ENCODE measurements around the gene PAPPA. TPM values are rescaled to one million over a fixed set of nuclear protein-coding genes. Genes with fewer than 3 reads are reported as not detected.
A peak's percentile ranks its signal among the peaks of the same experiment; 100 is the strongest.

PAPPA gene
- total RNA-seq, 1 donor from 2014 or later: 9.4 TPM

DNA sequence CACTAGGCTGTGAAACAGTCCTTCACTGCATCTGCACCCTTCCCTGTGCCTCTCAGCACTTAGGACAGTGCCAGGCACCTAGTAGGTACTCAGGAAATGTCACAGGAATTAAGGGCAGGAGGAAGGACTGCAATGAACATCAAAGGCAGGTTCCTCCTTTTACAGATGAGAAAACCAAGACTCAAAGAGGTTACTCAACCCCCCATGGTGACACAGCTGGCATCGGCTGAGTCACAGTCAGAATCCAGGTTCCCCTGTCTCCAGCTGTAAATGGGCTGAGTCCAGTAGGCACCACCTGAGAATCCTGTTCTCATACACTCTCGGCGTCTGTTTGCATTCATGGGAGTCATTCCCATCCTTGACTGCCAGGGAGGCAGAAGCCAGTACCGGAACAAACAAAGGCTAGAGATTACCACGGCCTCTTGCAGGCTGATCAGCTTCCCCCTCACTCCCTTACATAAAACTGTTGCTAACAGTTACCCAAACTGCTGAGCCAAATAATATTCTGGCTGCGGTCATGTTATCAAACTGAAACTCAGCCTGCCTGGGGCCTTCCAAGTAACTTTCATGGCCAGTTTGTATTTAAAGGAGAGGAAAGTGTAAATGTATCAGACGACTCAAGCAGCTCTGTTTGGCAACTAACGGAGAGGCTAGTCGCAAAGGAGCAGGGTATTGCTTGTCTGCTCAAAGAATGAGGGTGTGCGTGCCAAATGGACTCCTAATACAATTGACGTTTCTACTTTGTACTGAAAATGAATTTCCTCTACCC, 201.7 kb downstream of the PAPPA start:
- ATAC-seq: peak; percentile 23

DNA sequence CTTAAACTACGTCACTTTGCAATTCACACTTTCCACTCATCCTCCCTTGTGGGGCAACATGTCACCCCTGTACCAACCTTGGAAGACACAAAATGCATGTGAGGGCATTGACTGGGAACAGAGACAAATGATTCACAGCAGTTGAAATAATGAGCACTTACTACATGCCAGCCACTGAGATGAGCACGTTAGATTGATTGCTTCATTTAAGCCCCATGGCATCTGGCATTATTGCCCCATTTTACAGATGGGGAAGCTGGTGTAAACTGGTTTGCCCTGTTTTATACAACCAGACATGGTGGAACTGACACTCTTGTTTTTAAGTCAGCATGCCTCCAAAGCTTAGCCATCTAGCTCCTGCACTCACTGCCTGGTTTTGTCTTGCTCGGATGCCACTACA, 204.7 kb downstream of the PAPPA start:
- ATAC-seq: peak; percentile 86

DNA sequence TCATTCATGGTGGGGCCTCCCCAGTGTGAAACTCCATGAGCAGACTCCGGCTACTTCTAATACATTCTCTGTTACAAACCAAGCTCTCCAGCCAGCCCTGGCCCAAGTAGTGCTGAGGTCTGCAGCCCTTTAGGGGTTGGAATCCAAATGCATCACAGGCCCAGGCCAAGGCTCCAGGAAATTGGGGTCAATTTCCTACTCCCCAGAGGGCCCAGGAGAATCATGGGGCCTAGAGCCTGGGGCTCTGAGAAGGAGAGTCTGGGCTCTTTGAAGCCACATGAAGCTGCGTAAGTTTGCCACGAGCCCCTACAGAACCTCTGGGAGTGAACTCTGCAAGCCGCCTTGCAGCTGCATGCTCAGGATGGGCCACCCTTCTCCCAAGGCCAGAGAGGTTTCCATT, 206.4 kb downstream of the PAPPA start:
- ATAC-seq: no peak

DNA sequence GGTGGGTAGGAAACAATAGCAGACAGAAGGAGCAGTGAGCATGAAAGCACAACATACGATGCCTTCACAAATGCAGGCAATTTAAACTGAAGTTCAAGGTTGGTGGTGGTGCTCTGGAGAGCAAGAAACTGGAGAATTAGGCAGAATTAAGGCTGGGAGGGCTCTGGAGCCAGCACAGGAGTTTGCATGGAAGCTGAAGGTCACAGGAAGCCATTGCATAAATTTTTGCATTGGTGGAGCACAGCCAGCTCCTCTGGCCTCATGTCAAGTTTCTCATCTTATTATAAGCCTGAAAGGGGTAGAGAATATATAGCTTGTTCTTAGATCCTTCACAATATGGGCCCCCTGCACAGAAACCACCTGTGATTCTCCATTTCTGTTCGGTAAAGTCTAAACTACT, 207.4 kb downstream of the PAPPA start:
- no peak for ATAC-seq

DNA sequence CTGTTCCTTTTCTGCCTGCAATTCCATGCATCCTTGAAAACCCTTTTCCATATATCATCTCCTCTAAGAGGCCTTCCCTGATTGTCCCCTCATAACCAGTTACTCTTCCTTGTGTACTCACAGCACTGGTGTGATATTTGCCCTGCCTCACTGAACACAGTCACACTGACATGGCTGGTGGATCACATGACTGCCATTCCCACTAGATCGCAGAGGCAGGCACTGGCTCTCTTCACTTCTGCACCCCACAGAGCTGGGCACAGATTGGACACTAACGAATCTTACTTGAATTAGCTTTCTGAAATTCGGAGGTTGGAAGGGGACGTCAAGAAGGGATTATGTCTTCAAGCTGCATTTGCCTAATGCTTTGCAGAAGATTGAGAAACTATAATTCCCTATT, 208.0 kb downstream of the PAPPA start:
- ATAC-seq: no peak

DNA sequence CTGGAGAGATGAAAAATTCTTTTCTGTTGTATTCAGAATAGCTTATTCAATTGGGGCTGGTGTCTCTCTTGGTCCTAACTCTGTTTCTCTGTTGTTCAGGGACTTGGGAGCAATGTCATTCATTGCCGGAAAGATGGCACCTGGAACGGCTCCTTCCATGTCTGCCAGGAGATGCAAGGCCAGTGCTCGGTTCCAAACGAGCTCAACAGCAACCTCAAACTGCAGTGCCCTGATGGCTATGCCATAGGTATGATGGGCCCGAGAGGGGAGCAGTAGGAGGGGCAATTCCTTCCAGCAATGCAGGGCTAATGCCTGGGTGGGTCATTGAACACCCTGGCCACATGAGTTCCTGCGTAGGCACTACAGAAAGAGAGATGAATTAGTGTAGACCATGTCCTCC, 208.9 kb downstream of the PAPPA start:
- no peak for ATAC-seq

DNA sequence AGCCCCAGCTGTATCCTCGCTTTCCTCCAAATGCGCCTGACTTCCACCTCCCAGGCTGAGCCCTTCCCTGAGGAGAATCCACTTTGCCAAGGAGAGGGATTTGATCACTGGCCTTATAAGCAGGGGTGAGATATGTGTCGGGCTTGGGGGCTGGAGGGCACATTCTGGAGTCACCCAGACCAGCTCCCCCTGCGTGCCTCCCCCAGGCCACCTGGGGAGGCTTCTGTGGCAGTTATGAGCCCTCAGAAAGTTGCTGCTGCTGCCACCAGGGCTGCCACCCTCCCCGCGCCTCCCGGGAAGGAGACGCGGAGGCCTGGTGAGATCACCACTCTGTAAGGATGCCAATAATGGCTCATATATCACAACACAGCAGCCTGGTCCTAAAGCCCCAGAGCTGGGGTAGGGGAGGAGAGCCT, 211.5 kb downstream of the PAPPA start:
- peak; percentile 65 for ATAC-seq

DNA sequence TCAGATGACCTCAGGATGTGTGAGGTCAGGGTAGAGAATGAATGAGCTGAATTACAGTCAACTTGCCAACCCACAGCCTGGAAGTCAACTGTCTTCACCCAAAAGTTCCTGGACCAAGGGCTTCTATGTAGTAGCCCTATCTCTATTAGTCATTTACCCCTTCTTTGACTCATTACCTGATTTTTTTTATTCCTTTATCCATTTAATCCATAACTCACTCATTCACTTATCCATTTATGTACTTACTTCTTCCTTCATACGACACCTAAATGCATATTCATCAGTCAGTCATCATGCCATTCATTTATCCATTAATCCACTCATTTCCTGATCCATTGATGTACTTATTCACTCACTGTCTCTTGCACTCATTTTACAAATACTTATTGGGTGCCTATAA, 212.7 kb downstream of the PAPPA start:
- ATAC-seq: peak; percentile 29

DNA sequence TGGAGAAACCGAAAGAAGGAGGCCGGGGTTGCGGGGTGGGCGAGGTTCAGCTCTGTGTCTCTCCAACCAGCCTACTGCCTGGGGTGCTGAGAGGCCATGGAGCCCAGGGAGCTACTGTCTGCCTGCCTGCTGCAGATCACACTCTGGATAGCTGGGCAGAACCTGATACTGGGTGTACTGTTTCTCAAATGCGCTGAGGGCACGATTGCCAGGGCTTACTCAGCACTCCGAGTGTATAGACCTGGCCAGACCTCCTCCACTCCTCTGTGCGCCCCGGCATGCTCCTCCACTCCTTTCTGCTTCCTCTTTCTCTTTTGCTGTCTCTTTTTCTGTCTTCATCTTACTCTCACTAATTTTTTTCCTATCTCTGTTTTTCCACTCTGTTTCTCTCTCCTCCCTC, 215.1 kb downstream of the PAPPA start:
- ATAC-seq: no peak

DNA sequence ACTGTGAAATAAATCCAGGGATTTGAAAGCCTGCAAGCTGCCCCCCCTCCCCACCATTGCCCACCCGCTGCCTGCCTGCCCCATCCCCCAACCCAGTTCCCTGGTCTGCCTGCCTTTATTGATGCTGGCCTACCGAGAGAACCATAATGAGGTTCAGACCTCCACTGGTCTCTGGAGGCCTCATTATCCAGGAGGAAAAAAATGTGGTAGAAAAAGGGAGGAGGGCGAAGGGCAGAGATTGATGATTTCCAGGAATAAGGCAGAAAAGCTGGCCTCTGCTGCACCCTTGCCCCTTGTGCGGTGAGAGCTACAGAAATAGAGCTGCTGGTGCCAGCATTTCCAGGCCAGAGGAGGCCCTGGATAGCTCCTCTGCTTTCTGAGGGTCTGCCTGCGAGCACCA, 216.1 kb downstream of the PAPPA start:
- ATAC-seq: no peak

DNA sequence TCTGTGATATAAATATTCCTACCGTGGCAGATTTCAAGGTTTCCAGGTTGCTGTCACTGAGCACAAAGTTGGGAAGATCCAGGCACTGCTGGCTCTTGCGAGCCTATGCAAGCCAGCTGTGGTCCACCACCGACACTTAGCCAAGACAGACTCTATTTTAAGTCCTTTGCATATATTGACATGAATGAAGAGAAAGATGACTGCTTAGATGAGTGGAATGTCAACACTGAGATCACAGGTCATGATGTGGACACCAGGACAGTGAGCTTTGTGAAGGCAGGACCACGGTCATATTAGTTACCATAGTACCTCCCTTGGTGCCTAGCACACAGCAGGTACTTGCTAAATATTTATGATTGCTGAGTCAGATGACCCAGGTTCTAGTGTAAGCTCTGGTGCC, 217.0 kb downstream of the PAPPA start:
- no peak for ATAC-seq

DNA sequence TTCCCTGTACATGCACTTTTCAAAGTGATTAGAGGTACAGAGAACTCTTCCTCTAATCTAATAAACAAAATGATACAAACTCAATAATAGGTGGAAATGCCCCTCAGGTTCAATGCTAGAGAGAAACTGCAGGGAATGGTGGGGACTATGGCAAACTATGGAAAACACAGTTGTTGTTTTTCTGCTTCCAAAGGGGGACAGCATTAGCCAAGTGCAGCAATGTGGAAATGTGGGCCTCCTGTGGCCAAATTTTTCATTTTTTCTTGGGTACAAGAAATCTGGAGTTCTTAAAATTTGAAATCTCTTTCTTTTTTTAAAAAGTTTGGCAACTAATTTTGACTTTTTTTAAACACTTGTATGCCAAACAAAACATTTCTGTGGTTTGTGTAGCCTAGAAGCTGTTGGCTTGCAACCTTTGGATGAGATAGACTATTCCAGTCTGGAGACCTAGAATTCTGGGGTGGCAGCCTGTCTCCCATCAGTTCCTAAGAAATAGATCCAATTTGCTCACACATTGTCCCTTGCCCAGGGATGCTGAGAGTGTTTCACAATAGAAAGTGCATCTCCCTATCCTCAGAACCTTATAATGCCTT, 218.6 kb downstream of the PAPPA start:
- no peak for ATAC-seq

DNA sequence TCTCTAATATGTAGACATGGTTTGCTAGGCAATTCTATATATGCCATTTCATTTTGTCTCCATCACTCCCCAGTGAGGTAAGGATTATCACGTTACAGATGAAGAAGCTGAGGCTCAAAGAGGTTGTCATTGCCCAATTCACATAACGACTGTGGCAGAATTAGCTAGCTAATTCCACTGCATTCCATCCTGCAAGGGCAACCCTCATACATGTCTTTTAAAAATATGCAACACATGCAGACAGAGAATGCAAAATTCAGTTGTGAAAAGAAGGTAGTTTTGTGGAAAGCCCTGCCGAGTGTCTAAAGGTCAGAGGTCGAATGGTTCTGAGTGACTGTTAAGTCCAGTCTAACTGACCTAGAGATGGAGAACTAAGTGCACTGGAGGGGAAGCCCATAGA, 219.2 kb downstream of the PAPPA start:
- ATAC-seq: no peak

DNA sequence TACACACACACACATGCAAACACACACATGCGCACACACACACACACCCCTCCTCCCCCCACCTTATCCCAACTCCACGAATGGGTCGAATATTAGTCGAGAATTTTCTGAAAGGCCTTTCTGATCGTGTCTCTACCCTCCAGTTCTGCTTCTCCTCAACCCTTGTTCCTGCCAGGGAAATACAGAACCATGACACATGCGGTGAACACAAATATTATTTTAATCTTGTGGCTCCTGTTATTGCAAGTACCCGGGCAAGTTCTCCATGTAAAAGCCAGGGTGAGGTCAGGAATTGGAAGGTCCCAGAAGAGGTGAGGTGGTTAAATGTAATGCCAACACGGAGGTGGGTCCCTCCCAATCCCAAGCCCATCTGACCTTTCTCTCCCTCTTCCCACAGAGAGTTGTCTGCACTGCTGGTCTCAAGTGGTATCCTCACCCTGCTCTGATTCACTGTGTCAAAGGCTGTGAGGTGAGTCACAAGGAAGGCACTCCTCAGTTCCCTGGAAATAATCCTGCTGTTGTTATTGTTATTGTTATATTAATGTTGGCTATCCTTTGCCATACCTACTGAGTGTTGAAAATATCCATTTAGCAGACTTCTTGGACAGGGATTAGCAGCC, 223.7 kb downstream of the PAPPA start:
- peak; percentile 83 for ATAC-seq

DNA sequence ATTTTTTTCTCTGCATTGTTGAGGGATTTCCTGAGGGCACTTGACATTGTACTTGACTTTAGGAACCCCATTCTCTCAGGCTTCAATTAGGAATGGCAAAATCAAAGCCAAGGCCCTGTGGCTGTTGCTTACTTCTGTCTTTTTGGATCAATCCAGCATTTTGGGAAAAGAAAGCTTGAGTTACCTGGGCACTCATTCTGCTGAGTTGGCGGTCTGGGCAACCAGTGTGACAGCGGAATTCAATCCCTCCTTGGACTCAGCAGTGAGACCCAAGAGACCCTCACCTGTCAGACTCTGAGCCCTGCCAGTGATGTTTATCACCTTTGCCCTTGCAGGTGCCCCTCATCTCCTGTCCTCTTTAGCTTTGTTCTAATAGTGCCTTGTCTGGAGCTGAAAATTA, 225.3 kb downstream of the PAPPA start:
- ATAC-seq: no peak

DNA sequence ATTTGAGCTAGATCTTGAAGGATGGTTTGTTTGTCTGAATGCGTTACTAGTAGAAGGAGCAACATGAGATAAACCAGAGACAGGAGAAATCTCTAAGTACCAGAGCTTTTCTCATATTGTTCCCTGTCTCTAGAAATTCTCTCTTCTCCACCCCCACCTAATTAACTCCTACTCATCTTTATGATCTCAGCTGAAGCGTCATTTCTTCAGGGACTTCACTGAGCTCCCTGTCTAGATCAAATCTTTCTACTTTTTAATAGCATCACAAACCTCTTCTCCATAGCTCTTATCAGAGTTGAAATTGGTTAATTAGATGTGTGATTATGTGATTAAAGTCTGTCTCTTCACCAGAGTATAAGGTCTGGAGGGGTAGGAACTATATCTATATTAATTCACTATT, 226.2 kb downstream of the PAPPA start:
- no peak for ATAC-seq

DNA sequence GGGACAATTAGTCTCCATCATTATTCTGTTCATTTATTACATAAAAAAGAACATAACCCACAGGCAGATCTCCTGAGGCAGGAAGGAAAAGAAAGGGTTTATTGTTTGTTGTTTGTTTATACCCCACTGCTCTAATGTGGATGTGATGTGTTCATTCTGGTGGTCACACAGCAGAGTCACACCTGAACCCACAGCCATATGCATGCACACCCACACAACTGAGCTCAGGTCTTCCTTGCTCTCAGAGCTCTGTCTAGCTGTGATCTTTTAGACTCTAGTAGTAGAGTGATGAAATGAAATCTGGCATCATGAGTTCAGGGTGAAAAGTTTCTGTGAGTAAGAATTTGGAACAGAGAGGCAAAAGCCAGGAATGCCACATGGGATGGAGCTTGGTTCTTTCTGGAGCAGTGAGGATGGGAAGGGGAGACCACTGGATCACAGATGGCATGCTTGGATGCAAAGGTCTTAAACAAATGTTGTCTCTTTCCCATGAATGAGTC, 227.0 kb downstream of the PAPPA start:
- ATAC-seq: no peak

DNA sequence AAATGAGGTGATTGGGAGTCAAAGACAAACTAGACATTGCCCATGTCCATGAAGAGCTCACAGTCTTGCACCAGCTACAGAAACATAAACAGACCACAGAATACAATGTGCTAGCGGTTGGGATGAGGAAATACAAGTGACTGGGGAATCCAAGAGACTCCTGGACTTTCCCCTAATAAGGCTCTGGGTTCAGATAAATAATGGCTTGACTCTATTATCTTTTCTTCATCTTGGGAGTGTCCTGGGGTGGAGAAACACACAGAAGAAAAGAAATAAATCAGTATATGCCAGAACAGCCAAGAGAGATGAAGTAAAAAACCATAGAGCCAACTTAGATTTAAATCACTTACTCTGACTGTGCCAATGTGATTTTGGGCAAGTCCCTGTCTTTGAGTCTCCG, 227.8 kb downstream of the PAPPA start:
- ATAC-seq: no peak

DNA sequence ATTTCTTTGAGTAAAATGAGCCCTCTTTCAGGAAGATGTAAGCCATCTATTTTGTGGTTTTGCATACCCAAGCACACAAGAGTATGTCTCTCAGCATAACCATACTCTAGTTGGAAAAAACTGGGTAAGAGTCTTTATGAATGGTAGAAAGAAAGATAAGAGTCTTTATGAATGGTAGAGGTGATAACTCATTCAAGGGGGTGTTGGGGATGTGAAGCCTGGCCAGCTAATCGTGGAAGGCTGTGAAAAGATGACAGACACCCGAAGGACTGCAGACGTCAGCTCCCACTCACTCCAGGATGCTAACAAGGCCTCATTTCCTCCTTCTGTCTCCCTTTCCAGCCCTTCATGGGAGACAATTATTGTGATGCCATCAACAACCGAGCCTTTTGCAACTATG, 228.5 kb downstream of the PAPPA start:
- no peak for ATAC-seq

DNA sequence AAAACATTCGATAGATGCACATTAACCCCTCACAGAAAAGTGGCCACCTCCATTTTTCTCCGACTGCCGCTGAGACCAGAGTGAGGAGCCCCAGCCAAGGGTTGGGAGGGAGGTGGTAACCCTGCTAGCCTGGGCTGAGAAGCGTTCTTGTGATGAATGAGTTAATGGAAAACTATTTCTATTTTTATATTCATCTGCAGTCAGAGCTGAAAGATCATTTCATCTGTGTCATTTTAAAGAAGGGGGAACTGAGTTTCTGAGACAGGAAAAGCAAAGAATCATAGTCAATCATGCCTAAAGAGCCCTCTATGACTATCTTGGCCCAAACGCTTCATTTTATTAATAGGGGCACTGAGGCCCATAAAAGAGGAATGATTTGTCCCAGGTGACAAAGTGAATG, 229.5 kb downstream of the PAPPA start:
- no peak for ATAC-seq

DNA sequence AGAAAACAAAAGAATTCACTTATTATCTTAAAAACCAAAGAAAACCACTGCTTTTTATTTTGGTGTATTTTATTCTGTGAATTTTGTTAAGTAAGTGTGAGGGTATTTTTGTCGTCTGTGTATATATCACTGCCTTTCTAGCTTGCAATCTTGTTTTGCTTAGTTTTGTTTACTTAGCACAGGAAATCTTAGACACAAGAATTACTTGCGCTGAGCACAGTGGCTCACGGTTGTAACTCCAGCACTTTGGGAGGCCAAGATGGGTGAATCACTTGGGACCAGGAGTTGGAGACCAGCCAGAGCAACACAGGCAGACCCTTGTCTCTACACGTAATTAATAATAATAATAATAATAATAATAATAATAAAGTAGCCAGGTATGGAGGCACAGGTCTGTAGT, 230.3 kb downstream of the PAPPA start:
- ATAC-seq: no peak

DNA sequence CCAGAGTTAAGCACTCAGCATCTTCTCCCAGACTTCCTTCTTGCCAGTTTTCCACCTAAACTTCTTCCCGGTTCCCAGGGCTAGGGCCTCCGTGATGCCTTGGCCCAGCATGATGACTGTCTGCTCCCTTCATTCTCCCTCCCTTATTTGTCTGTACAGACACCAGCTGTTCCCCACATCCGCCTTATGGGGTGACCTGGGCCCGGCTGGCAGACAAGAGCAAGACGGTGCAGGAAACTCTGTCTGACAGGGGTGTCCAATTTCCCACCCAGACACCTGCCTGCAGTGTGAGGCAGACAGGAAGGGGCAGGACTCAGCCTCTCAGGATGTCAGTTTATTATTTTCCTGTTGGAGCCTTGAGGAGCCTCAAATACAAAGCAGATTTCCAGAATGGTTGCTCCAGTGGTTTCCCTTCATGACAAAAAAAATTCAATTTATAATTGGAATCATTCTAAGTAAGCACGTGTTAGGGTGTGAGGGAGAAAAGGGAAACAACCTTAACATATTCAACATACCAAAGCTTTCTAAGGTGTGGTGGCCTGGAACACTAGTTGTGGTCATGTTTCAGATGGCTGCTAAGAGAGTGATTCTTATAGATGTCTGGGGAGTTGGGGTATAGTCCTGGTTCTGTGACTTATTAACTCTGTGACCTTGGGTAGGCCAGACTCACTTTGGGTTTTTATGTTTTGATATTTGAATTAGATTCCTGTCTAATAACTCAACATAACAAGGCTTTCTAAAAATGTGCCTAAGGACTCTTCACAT, 234.5 kb downstream of the PAPPA start:
- no peak for ATAC-seq

Measured in esophagus mucosa (tissue), 1 donor.